Measurements from ENCODE around the gene FASTKD3.

Gene FASTKD3

DNA sequence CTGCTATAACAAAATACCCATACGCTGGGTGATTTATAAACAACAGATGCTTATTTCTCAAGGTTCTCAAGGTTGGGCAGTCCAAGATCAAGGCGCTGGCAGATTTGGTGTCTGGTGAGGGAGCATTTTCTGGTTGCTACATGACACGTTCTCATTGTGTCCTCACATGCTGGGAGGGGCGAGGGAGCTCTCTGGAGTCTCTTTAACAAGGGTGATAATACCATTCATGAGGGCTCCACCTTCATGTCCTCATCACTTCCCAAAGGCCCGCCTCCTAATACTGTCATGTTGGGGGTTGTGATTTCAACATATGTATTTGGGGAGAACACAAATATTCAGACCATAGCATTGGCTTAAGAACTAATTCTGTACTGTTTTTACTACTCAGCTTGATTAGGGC, 22.5 kb downstream of the FASTKD3 start:
- no peak for DNase-seq

DNA sequence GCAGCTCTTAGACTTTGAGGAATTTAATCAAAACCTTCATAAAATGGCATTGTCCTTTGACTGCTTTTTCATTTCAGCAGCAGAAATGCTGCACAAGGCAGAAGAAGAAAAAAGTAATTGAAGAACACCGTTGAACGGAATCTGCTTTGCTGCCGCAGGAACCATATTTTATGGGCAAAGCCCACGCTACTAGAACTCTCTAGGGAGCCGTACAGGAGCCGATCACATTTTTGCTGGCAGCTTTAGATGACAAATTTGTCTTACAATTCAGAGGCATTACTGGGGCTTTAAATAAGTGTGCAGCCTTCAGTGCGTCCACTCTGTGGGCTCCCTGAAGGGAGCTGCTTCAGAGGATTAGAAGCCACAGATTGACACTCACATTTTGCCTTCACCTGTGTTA, 23.3 kb downstream of the FASTKD3 start:
- no peak for DNase-seq

DNA sequence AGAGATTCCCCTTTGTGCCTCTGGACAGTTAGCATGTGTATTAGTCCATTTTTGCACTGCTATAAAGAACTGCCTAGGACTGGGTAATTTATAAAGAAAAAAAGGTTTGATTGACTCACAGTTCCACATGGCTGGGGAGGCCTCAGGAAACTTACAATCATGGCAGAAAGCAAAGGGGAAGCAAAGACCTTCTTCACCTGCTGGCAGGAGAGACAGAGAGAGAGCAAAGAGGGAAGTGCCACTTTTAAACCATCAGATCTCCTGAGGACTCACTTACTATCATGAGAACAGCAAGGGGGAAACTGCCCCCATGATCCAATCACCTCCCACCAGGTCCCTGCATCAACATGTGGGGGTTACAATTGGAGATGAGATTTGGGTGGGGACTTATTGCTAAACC, 23.9 kb downstream of the FASTKD3 start:
- no peak for DNase-seq

DNA sequence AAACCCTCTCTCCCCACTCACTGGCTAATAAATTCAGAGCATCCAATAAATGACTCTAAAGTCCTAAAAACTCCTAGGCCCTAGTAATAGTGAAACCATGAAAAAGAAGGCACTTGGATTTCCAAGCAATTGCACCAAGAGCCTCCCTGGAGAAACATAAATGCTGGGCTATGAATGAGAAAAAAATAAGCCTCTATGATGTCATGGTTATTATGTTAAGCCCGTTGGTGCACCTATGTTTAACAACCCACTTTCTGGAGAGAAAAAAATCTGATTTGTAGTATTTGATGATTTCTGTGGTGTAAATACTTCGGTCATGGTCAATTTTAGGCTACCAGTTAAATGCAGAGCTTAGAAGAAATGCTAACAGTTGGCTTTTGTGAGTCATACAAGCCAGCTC, 26.3 kb downstream of the FASTKD3 start:
- DNase-seq: no peak

DNA sequence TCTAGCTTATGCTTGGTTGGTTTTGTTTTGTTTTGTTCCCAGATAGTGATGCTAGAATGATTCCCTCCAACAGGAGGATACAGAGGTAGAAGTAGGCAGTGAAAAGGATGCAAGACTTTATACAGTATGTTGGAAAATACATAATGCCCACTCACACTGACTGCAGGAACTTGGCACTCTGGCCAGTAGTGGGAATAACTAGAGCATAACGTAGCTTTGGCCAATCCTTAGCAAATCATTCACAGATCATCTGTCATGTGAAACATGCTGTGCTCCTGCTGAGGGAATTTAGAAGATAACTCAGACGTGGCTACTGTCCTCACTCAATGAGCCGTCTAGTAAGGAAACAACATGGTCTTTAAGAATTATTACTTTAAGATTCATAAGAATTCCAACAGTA, 31.4 kb downstream of the FASTKD3 start:
- no peak for DNase-seq

DNA sequence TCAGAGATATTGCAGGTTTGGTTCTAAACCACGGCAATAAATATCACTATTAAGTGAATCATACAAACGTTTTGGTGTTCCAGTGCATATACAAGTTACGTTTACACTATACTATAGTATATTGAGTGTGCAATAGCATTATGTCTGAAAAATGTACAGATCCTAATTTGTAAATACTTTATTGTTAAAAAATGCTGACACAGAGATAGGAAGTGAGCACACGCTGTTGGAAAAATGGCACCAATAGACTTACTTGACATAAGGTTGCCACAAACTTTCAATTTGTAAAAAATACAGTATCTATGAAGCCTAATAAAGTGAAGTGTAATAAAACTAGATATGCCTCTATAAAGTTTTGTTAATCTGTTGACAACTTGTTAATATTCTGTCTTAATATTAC, 33.8 kb downstream of the FASTKD3 start:
- DNase-seq: no peak

DNA sequence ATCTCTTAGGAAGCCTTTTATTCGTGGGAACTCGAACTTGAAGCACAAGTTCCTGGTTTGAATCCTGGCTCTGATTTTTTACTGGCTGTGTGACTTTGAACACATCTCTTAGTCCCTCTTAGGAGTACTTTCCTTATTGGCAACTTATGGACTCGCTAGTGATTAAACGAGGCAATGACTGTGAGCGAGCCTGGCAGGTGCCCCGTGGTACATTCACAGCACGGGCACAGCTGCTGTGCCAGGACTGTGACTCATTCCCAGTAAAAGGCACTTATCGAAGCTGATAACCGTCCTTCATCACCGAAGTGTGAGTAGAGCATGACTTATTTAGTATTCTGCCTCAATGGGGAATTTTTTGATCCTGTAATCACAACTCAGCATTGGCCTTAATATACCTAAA, 40.6 kb downstream of the FASTKD3 start:
- DNase-seq: no peak

DNA sequence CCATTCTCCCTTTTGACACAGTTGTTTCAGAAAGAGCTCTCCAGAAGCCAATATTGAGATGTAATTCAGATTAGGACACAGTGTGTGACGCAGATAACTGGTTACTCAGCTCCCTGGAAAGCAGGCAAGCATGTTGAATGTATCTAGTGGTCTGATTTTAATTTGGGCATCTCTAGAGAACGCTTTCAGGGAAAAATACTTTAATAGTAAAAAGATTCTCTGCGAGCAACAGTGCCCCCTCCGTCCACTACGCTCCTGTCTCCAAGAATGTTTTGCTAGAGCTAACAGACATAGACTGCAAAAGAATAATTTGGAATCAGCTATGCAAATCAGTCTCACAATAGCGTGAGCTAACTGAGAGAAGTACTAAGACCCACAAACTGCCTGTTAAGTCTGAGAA, 41.2 kb downstream of the FASTKD3 start:
- no peak for DNase-seq

DNA sequence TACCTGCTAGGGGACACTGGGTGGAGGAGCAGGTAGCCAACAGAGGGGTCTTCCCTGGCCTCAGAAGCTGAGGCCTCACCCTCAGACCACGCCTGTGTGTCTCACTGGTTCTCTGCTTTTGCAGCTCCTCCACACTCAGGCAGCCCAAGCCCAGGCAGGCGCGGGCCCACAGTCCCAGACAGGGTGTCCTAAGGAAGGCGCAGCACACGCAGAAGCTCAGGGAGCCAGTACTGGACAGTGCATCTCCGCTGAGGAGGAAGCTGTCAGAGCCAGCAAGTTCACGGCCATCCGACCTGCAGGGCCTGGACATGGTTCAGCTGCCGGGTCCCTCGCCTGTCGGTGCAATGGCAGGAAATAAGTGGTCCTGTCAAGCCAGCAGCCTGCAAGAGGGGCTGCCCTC, 43.2 kb downstream of the FASTKD3 start:
- DNase-seq: no peak

DNA sequence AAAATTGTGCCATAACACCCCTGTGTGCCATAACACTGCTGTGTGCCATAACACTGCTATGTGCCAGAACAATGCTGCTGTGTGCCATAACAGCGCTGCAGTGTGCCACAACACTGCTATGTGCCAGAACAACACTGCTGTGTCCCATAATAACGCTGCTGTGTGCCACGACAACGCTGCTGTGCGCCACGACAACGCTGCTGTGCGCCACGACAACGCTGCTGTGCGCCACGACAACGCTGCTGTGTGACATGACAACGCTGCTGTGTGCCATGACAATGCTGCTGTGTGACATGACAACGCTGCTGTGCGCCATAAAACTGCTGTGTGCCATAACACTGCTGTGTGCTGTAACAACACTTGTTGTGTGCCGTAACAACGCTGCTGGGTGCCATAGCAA, 43.8 kb downstream of the FASTKD3 start:
- no peak for DNase-seq

DNA sequence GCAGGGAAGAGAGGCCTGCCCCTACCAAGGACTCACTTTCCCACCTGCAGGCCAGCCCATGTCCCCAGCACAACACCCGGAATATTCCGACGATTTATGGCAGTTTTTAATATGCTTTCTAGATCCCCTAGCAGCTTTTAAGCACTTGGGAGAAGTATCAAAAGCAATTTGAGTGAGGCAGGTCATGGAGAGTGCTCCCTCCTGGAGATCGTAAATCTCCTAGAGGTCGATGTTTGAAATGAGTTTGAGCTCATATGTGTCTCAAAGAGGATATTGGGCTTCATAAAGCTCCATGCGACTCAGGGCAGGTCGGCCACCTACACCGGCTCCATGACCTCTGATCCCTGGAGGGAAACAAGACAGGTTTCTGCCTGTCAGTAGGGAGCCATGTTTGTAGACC, 45.2 kb downstream of the FASTKD3 start:
- DNase-seq: no peak

DNA sequence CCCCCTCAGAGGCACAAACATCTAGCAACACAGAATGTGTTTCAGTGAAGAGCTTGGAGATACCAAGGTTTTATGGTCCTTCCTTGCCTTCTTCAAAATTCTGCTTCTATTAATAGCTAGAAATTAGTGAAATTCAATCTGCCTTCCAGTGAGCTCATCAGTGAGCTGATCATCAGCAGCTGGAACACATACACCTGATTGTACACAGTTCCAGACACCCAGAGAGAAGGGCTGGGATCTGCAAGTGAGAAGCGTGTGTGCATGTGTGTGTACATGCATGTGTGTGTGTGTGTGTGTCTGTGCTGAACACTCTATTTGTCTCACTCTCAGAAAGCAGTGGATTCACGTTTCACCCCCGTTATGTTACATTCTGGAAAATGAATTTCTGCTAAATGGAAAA, 46.4 kb downstream of the FASTKD3 start:
- no peak for DNase-seq

DNA sequence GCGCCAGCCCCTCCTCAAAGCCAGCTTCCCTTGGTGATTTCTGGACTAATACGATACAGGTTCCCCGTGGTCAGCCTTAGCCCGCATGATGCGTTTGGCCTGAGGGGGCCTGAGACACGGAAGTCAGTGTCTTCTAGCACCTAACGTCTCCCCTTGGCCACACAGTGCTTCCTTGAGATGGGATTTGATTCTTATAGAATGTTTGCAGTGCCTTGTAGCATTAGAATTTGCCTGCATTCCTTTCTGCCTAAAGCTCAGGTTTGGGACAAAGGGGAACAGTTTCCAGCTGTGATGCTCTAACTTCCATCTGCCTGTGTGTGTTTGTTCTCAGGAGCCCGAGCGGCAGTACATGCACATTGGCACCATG, 52.3 kb downstream of the FASTKD3 start:
- no peak for DNase-seq

DNA sequence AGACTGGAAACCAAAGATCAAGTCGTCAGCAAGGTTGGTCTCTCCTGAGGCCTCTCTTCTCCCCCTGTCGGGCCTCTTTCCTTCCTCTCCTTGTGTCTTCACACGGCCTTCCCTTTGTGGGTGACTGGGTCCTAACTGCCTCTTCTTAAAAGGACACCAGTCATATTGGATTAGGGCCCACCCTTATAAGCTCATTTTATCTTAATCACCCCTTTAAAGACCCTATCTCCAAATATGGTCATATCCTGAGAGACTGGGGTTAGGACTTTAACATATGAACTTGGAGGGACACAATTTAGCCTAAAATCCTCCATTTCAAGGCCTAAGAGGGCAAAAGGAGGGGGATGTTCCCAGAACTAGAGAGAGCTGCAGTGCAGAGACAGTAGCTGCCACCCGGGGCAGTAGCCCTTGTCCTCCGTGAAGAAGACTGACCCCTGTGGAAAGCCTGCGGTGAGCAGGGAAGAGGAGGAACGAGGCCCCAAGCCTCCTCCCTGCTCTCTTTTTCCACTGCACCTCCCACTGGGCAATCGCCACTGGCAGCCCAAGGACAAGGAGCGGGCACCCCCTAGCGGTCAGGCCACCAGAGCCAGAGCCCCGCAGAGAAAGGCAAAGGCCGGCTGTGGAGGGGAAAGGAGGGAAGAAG, 52.8 kb downstream of the FASTKD3 start:
- peak; percentile 37 for DNase-seq

DNA sequence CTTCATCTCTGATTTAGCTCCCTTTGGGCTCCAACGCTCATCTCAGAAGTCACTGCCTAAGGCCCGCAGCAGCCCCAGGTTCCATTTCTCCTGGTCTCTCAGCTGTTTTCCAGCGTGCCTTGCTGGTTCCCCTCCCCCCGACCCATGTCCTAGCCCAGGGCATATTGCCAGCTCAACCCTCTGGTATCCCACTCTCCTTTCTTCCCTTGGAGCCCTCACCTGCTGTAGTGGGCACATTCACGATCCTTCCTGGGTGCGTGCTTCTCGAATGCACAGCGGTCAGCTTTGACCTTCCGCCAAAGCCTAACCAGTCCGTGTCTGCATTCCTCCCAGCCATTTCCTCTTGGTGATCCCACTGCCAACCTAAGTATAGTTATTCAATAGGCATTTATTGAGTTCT, 54.0 kb downstream of the FASTKD3 start:
- no peak for DNase-seq

DNA sequence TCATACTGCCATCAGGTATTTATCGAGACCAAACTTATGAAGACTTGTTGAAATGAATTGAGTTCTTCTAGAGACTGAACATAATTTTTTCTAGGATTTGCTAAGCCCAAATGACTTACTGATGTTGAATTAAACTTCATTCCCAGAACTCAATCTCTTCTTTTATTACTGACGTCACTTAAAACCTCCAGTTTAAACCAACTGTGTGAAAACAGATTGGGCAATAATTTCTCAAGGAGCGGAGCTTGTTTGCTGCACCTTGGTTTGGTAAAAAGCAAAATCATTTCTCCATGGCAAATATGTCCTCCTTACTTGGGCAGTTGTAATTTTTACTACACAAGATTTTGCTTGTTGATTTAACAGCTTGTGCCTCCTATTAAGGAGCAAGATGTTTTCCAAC, 55.3 kb downstream of the FASTKD3 start:
- DNase-seq: no peak

DNA sequence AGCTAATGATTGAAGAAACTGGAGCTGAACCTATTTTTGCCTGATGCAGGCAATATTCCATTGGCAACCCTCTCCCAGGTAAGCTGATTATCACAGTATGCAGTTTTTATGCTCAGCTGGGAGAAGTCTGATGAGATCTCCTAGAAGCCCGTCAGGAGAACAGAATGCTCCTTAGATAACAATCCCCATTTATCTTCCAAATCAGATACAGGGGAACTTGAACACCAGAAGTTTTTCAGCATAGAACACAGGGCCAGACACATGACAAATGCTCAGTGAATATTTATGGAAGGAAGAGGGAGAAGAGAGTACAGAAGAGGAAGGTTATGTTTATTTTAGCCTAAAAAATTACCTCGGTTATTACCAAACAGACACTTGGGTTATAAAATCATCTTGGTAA, 55.8 kb downstream of the FASTKD3 start:
- DNase-seq: no peak

DNA sequence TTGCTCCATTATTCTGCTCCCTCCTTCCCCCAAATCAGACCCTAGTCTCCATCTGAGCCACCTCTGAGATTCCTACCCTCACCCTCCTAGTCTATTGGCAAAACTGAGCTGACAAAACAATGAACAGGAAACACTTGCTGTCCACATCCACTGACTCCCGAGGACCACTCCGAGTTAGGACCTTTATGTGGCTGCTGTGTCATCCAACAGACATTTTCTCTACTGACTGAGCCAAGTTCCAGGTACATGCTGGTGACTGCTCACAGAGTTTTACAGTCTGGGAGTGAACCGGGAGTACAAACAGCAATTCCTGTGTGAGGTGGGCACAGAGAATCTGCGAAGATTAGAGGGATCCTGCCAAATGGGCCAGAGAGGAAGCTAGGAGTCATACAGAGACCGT, 57.1 kb downstream of the FASTKD3 start:
- DNase-seq: no peak
